ENCODE results near the gene ELMO1. TPM values are rescaled to one million over a fixed set of nuclear protein-coding genes. Genes with fewer than 3 reads are reported as not detected.

ELMO1 gene
- total and polyA plus RNA-seq, 2 of the 13 experiments (the other 11 are each of a cell fraction or from before 2014, with no cell fraction given), result 0.11 to 0.17 TPM

DNA sequence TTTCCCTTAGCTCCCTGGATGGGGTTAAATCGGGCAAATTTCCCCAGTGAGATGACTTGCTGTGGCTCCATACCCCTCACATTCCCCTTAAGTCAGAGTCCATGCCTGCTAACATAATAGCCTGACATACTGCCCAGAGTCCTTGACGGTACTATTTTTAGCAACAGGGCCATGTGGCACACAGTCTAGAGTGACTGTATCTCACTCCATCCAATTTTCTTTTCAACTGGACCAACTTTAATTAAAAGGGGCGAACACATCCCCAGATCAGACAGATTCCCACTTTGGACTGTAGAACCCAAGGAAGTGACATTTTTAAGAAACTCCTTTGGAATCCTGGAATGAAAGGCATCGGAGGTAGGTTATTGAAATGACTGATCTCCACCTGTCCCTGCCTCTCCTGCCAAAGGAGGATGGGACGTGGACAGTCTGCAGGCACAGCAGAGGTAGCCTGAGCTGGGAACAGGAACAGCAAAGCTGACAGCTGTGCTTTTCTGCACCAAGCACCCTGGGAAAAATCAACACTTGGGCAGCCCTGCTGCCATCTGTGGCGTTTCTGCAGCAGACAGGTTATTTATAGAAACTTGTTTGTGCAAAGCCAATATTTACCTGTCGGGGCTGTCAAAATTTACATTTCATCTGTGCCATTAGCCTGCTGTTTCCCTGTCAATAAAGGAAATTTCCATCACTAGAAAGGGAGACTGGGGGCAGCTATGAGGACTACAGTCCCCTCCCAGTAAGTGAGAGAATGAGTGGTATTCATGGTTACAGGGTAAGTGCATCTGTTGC lies 502.9 kb downstream of the ELMO1 start (continued):
- TF ChIP-seq FOXO1 (CRISPR knock-in tag; IDR thresholded peaks at IDR 0.05) (peak; percentile 90), NCOA2 (CRISPR knock-in tag; IDR thresholded peaks at IDR 0.05) (peak; percentile 94), STAG1 (CRISPR knock-in tag; IDR thresholded peaks at IDR 0.05) (peak; percentile 33), KLF11 (CRISPR knock-in tag; IDR thresholded peaks at IDR 0.05) (no peak), ZNF713 (CRISPR knock-in tag; IDR thresholded peaks at IDR 0.05) (no peak), ETV6 (CRISPR knock-in tag; conservative IDR thresholded peaks at IDR 0.05) (peak; percentile 96; the same call in 1 of the 2 replicates), MAFG (CRISPR knock-in tag; IDR thresholded peaks at IDR 0.05) (no peak), ESRRA (CRISPR knock-in tag; IDR thresholded peaks at IDR 0.05; ENCODE audit: low read depth) (0 out of 2 replicates have a peak, but pooled peaks have one; percentile 33), IRF2 (CRISPR knock-in tag; IDR thresholded peaks at IDR 0.05) (peak; percentile 73; the same call in 1 of the 2 replicates), FOXC1 (CRISPR knock-in tag; IDR thresholded peaks at IDR 0.05; ENCODE audit: borderline replicate concordance) (0 out of 2 replicates have a peak, but pooled peaks have one; percentile 26), SOX5 (CRISPR knock-in tag; IDR thresholded peaks at IDR 0.05; ENCODE audit: borderline replicate concordance) (peak; percentile 90; the same call in 1 of the 2 replicates), FOXP1 (IDR thresholded peaks at IDR 0.05) (peak; percentile 80; the same call in 1 of the 2 replicates), FOXP1 (CRISPR knock-in tag; IDR thresholded peaks at IDR 0.05) (peak; percentile 92), SALL1 (CRISPR knock-in tag; IDR thresholded peaks at IDR 0.05) (peak; percentile 88), ZNF605 (CRISPR knock-in tag; IDR thresholded peaks at IDR 0.05) (peak; percentile 64), HDAC1 (CRISPR knock-in tag; IDR thresholded peaks at IDR 0.05) (peak; percentile 93), ZNF121 (CRISPR knock-in tag; IDR thresholded peaks at IDR 0.05) (0 out of 2 replicates have a peak, but pooled peaks have one; percentile 22), MBD4 (IDR thresholded peaks at IDR 0.05; ENCODE audit: borderline replicate concordance, low read length) (no peak; the same call in 1 of the 2 replicates)
- TF ChIP-seq, protein P1, sequence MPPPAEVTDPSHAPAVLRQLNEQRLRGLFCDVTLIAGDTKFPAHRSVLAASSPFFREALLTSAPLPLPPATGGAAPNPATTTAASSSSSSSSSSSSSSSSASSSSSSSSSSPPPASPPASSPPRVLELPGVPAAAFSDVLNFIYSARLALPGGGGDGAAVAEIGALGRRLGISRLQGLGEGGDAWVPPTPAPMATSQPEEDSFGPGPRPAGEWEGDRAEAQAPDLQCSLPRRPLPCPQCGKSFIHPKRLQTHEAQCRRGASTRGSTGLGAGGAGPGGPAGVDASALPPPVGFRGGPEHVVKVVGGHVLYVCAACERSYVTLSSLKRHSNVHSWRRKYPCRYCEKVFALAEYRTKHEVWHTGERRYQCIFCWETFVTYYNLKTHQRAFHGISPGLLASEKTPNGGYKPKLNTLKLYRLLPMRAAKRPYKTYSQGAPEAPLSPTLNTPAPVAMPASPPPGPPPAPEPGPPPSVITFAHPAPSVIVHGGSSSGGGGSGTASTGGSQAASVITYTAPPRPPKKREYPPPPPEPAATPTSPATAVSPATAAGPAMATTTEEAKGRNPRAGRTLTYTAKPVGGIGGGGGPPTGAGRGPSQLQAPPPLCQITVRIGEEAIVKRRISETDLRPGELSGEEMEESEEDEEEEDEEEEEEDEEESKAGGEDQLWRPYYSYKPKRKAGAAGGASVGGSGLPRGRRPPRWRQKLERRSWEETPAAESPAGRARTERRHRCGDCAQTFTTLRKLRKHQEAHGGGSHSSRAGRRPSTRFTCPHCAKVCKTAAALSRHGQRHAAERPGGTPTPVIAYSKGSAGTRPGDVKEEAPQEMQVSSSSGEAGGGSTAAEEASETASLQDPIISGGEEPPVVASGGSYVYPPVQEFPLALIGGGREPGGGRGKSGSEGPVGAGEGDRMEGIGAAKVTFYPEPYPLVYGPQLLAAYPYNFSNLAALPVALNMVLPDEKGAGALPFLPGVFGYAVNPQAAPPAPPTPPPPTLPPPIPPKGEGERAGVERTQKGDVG (CRISPR knock-in tag; IDR thresholded peaks at IDR 0.05; ENCODE audit: borderline replicate concordance), result peak; percentile 88
- TF ChIP-seq, protein P2, sequence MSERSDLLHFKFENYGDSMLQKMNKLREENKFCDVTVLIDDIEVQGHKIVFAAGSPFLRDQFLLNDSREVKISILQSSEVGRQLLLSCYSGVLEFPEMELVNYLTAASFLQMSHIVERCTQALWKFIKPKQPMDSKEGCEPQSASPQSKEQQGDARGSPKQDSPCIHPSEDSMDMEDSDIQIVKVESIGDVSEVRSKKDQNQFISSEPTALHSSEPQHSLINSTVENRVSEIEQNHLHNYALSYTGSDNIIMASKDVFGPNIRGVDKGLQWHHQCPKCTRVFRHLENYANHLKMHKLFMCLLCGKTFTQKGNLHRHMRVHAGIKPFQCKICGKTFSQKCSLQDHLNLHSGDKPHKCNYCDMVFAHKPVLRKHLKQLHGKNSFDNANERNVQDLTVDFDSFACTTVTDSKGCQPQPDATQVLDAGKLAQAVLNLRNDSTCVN (CRISPR knock-in tag; IDR thresholded peaks at IDR 0.05; ENCODE audit: borderline replicate concordance), result peak; percentile 64; the same call in 1 of the 2 replicates
- TF ChIP-seq, protein P3, sequence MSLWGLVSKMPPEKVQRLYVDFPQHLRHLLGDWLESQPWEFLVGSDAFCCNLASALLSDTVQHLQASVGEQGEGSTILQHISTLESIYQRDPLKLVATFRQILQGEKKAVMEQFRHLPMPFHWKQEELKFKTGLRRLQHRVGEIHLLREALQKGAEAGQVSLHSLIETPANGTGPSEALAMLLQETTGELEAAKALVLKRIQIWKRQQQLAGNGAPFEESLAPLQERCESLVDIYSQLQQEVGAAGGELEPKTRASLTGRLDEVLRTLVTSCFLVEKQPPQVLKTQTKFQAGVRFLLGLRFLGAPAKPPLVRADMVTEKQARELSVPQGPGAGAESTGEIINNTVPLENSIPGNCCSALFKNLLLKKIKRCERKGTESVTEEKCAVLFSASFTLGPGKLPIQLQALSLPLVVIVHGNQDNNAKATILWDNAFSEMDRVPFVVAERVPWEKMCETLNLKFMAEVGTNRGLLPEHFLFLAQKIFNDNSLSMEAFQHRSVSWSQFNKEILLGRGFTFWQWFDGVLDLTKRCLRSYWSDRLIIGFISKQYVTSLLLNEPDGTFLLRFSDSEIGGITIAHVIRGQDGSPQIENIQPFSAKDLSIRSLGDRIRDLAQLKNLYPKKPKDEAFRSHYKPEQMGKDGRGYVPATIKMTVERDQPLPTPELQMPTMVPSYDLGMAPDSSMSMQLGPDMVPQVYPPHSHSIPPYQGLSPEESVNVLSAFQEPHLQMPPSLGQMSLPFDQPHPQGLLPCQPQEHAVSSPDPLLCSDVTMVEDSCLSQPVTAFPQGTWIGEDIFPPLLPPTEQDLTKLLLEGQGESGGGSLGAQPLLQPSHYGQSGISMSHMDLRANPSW (CRISPR knock-in tag; IDR thresholded peaks at IDR 0.05; ENCODE audit: borderline replicate concordance), result peak; percentile 63
- TF ChIP-seq, protein P4, sequence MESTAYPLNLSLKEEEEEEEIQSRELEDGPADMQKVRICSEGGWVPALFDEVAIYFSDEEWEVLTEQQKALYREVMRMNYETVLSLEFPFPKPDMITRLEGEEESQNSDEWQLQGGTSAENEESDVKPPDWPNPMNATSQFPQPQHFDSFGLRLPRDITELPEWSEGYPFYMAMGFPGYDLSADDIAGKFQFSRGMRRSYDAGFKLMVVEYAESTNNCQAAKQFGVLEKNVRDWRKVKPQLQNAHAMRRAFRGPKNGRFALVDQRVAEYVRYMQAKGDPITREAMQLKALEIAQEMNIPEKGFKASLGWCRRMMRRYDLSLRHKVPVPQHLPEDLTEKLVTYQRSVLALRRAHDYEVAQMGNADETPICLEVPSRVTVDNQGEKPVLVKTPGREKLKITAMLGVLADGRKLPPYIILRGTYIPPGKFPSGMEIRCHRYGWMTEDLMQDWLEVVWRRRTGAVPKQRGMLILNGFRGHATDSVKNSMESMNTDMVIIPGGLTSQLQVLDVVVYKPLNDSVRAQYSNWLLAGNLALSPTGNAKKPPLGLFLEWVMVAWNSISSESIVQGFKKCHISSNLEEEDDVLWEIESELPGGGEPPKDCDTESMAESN (CRISPR knock-in tag; conservative IDR thresholded peaks at IDR 0.05), result peak; percentile 54; the same call in 1 of the 2 replicates

Data from HepG2 (cell line).